ENCODE data around the gene ZNF280D. TPM values are rescaled to one million over a fixed set of nuclear protein-coding genes. Genes with fewer than 3 reads are reported as not detected.

ZNF280D gene
- total and polyA plus RNA-seq, 2 of the 8 experiments (the other 6 are each of a cell fraction or from before 2014, with no cell fraction given): 7.4 to 27.5 TPM

Small RNA genes within 50 kb of the gene (small RNA-seq; reads per million reads assigned to genes)
- gene RF00019 (ENCODE audit: insufficient read depth): not detected

Other genes with a start within 250 kb of the ZNF280D start
- 90.9 and 101 TPM in 2 replicates for gene TCF12, start 185.1 kb upstream of the ZNF280D start, total RNA-seq (2021; fragmentation: NEBNext Ultra II Directional; extraction: Animal tissue kit (Norgen Biotek cat#: 25700))
- 85.8 and 95.9 TPM in 2 replicates for gene TCF12, start 185.1 kb upstream of the ZNF280D start, polyA plus RNA-seq (2011; rRNA removed)

Data from H1 (cell line).